Measurements from ENCODE around the gene KLHL35.

Gene KLHL35

GRCh38 chr11:75439026-75439425 lies 6.0 kb upstream of the KLHL35 start:
- Histone ChIP-seq H3K79me2 (ENCODE audit: insufficient read depth, low read length) (no peaks in the 10 kb centered on the region), H4K20me1 (ENCODE audit: insufficient read depth, low read length) (no peaks in the 10 kb centered on the region; the same call in 1 of the 2 replicates), H3K27ac (ENCODE audit: low read length) (no peak overlapping the region), H3K4me2 (ENCODE audit: insufficient read depth, low read length) (no peak overlapping the region), H3K36me3 (ENCODE audit: insufficient read depth, low read length) (no peaks in the 10 kb centered on the region), H3K4me3 (ENCODE audit: low read depth in 1 of 2, low read length in 2 of 2) (no peak overlapping the region), H3K27me3 (ENCODE audit: insufficient read depth, low read length, poor library complexity) (no peaks in the 10 kb centered on the region), H3K9me3 (ENCODE audit: insufficient read depth, low read length, severe bottlenecking) (no peaks in the 10 kb centered on the region), H3K9ac (ENCODE audit: low read depth, low read length) (no peak overlapping the region), H3K4me1 (ENCODE audit: insufficient read depth, low read length) (no peaks in the 10 kb centered on the region), H2AFZ (ENCODE audit: low read depth, low read length) (no peak overlapping the region)
- TF ChIP-seq CTCF (IDR thresholded peaks at IDR 0.05; ENCODE audit: borderline replicate concordance, extremely low read depth, low read length, poor library complexity, severe bottlenecking): no peak
- TF ChIP-seq EZH2 (IDR thresholded peaks at IDR 0.05; ENCODE audit: borderline replicate concordance, low read depth, low read length, severe bottlenecking): no peak
- ATAC-seq (ENCODE audit: insufficient read depth, low read depth) (no peak), DNase-seq (no peak)

GRCh38 chr11:75437966-75438659 lies 5.1 kb upstream of the KLHL35 start:
- H3K27me3 ChIP-seq (ENCODE audit: insufficient read depth, low read length, poor library complexity): no peaks in the 10 kb centered on the region
- H2AFZ ChIP-seq (ENCODE audit: low read depth, low read length): no peak overlapping the region
- H3K4me3 ChIP-seq (ENCODE audit: low read depth in 1 of 2, low read length in 2 of 2): no peak overlapping the region
- H4K20me1 ChIP-seq (ENCODE audit: insufficient read depth, low read length): no peaks in the 10 kb centered on the region; the same call in 1 of the 2 replicates
- H3K4me2 ChIP-seq (ENCODE audit: insufficient read depth, low read length): no peak overlapping the region
- no peaks in the 10 kb centered on the region for H3K36me3 ChIP-seq (ENCODE audit: insufficient read depth, low read length)
- no peak overlapping the region for H3K9ac ChIP-seq (ENCODE audit: low read depth, low read length)
- H3K27ac ChIP-seq (ENCODE audit: low read length): no peak overlapping the region
- H3K4me1 ChIP-seq (ENCODE audit: insufficient read depth, low read length): no peaks in the 10 kb centered on the region
- no peaks in the 10 kb centered on the region for H3K79me2 ChIP-seq (ENCODE audit: insufficient read depth, low read length)
- TF ChIP-seq CTCF (IDR thresholded peaks at IDR 0.05; ENCODE audit: borderline replicate concordance, extremely low read depth, low read length, poor library complexity, severe bottlenecking): no peak
- no peak for TF ChIP-seq EZH2 (IDR thresholded peaks at IDR 0.05; ENCODE audit: borderline replicate concordance, low read depth, low read length, severe bottlenecking)
- ATAC-seq (ENCODE audit: insufficient read depth, low read depth): no peak
- DNase-seq: no peak
- H3K9me3 ChIP-seq (ENCODE audit: insufficient read depth, low read length, severe bottlenecking): no peaks in the 10 kb centered on the region

- Histone ChIP-seq H3K79me2 (ENCODE audit: insufficient read depth, low read length) (no peaks in the 10 kb centered on the region), H3K4me1 (ENCODE audit: insufficient read depth, low read length) (no peaks in the 10 kb centered on the region), H3K36me3 (ENCODE audit: insufficient read depth, low read length) (no peaks in the 10 kb centered on the region), H3K4me3 (ENCODE audit: low read depth in 1 of 2, low read length in 2 of 2) (no peak overlapping the region), H3K9ac (ENCODE audit: low read depth, low read length) (no peak overlapping the region), H3K9me3 (ENCODE audit: insufficient read depth, low read length, severe bottlenecking) (no peaks in the 10 kb centered on the region), H3K27ac (ENCODE audit: low read length) (no peak overlapping the region), H4K20me1 (ENCODE audit: insufficient read depth, low read length) (no peaks in the 10 kb centered on the region; the same call in 1 of the 2 replicates), H2AFZ (ENCODE audit: low read depth, low read length) (no peak overlapping the region), H3K4me2 (ENCODE audit: insufficient read depth, low read length) (no peak overlapping the region), H3K27me3 (ENCODE audit: insufficient read depth, low read length, poor library complexity) (no peaks in the 10 kb centered on the region)
- DNase-seq (no peak), ATAC-seq (ENCODE audit: insufficient read depth, low read depth) (no peak)
- TF ChIP-seq CTCF (IDR thresholded peaks at IDR 0.05; ENCODE audit: borderline replicate concordance, extremely low read depth, low read length, poor library complexity, severe bottlenecking): no peak
- TF ChIP-seq EZH2 (IDR thresholded peaks at IDR 0.05; ENCODE audit: borderline replicate concordance, low read depth, low read length, severe bottlenecking): no peak
Measured at GRCh38 chr11:75436806-75437205, 3.8 kb upstream of the KLHL35 start.
